Measurements from ENCODE around the gene DPP8. TPM values are rescaled to one million over a fixed set of nuclear protein-coding genes. Genes with fewer than 3 reads are reported as not detected.

The DPP8 gene
- total RNA-seq, 6 experiments from 2014 or later = 7.6 to 12.3 (median 10.3) TPM

DNA sequence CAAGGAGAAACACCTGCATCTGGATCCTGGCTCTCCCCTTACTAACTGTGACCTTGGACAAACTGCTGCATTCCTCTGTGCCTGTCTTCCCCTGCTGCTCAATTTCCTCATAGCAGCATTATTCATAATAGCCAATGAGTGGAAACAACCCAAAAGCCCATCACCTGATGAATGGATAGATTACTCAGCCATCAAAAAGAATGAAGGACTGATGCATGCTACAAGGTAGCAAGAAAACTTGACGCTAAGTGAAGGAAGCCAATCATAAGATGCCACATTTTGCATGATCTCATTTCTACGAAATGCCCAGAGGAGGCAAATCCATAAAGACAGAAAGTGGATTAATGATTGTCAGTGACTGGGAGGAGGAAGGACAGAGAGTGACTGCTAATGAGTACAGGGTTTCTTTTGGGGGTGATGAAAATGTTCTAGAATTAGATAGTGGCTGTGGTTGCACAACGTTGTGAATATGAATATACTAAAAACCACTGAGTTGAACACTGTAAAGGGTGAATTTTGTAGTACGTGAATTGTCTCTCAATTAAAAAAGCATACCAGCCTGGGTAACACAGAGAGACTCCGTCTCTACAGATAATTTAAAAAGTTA is 105.9 kb downstream of the DPP8 start:
- WGBS (ENCODE audit: insufficient coverage, low coverage, low lambda C conversion rate, missing lambda C conversion rate) = 55% methylated on average over 4 of the region's 5 CpGs
- Histone ChIP-seq H3K36me3 (no peaks in the 10 kb centered on the region), H3K9me3 (no peaks in the 10 kb centered on the region), H3K4me3 (no peak overlapping the region), H3K4me1 (no peaks in the 10 kb centered on the region), H3K27me3 (no peaks in the 10 kb centered on the region), H3K27ac (no peak overlapping the region)
- TF ChIP-seq POLR2A (IDR thresholded peaks at IDR 0.05) (no peak), CTCF (IDR thresholded peaks at IDR 0.05) (no peak)
- DNase-seq (no peak), ATAC-seq (no peak)
- intact Hi-C loops (cut with DNase I) = no loop called here

GRCh38 chr15:65410972-65411371 is 106.5 kb downstream of the DPP8 start:
- no peaks in the 10 kb centered on the region for H3K9me3 ChIP-seq
- H3K27ac ChIP-seq = no peak overlapping the region
- no peaks in the 10 kb centered on the region for H3K27me3 ChIP-seq
- H3K4me1 ChIP-seq = no peaks in the 10 kb centered on the region
- no peak for TF ChIP-seq POLR2A (IDR thresholded peaks at IDR 0.05)
- no peak for TF ChIP-seq CTCF (IDR thresholded peaks at IDR 0.05)
- DNase-seq (no peak), ATAC-seq (no peak)
- no peak overlapping the region for H3K4me3 ChIP-seq
- intact Hi-C loops (cut with DNase I) = no loop called here
- no CpG with 5 or more reads among the region's 10 CpGs for WGBS (ENCODE audit: insufficient coverage, low coverage, low lambda C conversion rate, missing lambda C conversion rate)
- no peaks in the 10 kb centered on the region for H3K36me3 ChIP-seq

DNA sequence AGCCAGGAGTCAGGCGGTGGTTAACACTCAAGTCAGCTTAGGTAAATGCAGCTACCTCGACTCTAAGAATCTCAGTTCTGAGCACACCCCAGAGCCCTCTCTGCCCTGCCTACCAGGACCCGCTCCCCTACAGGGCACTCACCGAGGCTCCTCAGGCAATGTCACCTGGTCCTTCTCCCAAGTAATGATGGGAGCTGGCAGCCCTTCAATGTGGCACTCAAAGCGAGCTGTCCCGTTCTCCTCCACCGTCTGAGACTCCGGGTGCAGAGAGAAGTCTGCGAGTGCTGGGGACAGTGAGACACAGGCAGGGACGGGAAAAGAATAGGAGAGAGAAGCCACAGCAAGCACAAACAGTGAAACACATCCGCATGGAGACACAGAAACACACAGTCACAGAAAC is 107.5 kb downstream of the DPP8 start:
- DNase-seq (no peak), ATAC-seq (no peak)
- H3K36me3 ChIP-seq = no peaks in the 10 kb centered on the region
- intact Hi-C loops (cut with DNase I) = no loop called here
- TF ChIP-seq POLR2A (IDR thresholded peaks at IDR 0.05) (no peak), CTCF (IDR thresholded peaks at IDR 0.05) (no peak)
- 68% methylated on average over 6 of the region's 11 CpGs for WGBS (ENCODE audit: insufficient coverage, low coverage, low lambda C conversion rate, missing lambda C conversion rate)
- H3K27ac ChIP-seq = no peak overlapping the region
- H3K4me1 ChIP-seq = no peaks in the 10 kb centered on the region
- no peaks in the 10 kb centered on the region for H3K9me3 ChIP-seq
- no peaks in the 10 kb centered on the region for H3K27me3 ChIP-seq
- no peak overlapping the region for H3K4me3 ChIP-seq

GRCh38 chr15:65409036-65409631 is 108.4 kb downstream of the DPP8 start:
- ATAC-seq (no peak), DNase-seq (no peak)
- no peaks in the 10 kb centered on the region for H3K27me3 ChIP-seq
- no peak overlapping the region for H3K27ac ChIP-seq
- H3K4me1 ChIP-seq = no peaks in the 10 kb centered on the region
- intact Hi-C loops (cut with DNase I) = no loop called here
- H3K4me3 ChIP-seq = no peak overlapping the region
- H3K9me3 ChIP-seq = no peaks in the 10 kb centered on the region
- TF ChIP-seq CTCF (IDR thresholded peaks at IDR 0.05) = no peak
- TF ChIP-seq POLR2A (IDR thresholded peaks at IDR 0.05) = no peak
- 50% methylated on average over 4 of the region's 7 CpGs for WGBS (ENCODE audit: insufficient coverage, low coverage, low lambda C conversion rate, missing lambda C conversion rate)
- no peaks in the 10 kb centered on the region for H3K36me3 ChIP-seq
